Vagina (tissue), 2 donors: Measurements from ENCODE around the gene TMEM154. TPM values are rescaled to one million over a fixed set of nuclear protein-coding genes. Genes with fewer than 3 reads are reported as not detected.

Experiments
- DNase-seq, 2 donors: peaks; one replicate each; pipeline ENCODE4 v3.0.0-alpha.2; 2017; ENCODE audit errors: extremely low spot score in 2 of 2
- H3K27ac ChIP-seq: fragments of 200-600 bp; sonication (generic); one replicate; pipeline ENCODE4 v1.5.1; 2019
- H3K27me3 ChIP-seq: fragments of 200-600 bp; sonication (generic); one replicate; pipeline ENCODE4 v1.5.1; 2019
- H3K36me3 ChIP-seq, 2 donors: fragments of 200-600 bp; sonication (generic); one replicate each; pipeline ENCODE4 v1.5.1; 2017 to 2019
- H3K4me1 ChIP-seq: fragments of 200-600 bp; sonication (generic); one replicate; pipeline ENCODE4 v1.5.1; 2019
- H3K4me3 ChIP-seq, 2 donors: fragments of 200-600 bp; sonication (generic); 1 replicate in 1 of 2; 2 replicates in 1 of 2; pipeline ENCODE4 v1.5.1; 2016 to 2019
- H3K9me3 ChIP-seq: fragments of 200-600 bp; sonication (generic); one replicate; pipeline ENCODE4 v1.5.1; 2019
- CTCF ChIP-seq, 3 experiments: fragments of 450-650 bp in 2 of 3; fragments of 200-600 bp in 1 of 3; sonication (generic) in 1 of 3; IDR thresholded peaks; one replicate each; pipeline ENCODE4 v1.5.1; 2017 to 2019; ENCODE audit warnings: antibody characterized with exemption in 3 of 3, mild to moderate bottlenecking in 2 of 3, moderate library complexity in 2 of 3
- POLR2A ChIP-seq, 2 donors: fragments of 450-650 bp; IDR thresholded peaks; one replicate each; pipeline ENCODE4 v1.6.1; 2017; ENCODE audit warnings: antibody characterized with exemption in 2 of 2, mild to moderate bottlenecking in 2 of 2, moderate library complexity in 2 of 2
- POLR2AphosphoS5 ChIP-seq, 2 donors: sonication (generic); formaldehyde crosslinking; IDR thresholded peaks; one replicate each; pipeline ENCODE4 v1.9.0; 2017; ENCODE audit warnings: antibody characterized with exemption in 2 of 2, mild to moderate bottlenecking in 2 of 2, low read depth in 1 of 2; ENCODE audit not compliant: insufficient read depth in 1 of 2
- intact Hi-C: fragments of 100-400 bp; cut with DNase I; formaldehyde crosslinking; loops from one replicate; pipeline ENCODE4 v1.15.1; 2023
- total RNA-seq: library from RNA; depleted of rRNA; stranded (reverse); fragments of >200 nt; gene quantifications from one replicate; pipeline ENCODE4 v1.2.3, GENCODE V29; 2016

The TMEM154 gene
- total RNA-seq, 1 donor from 2014 or later, result 33.1 TPM

GRCh38 chr4:152620218-152620617 is 59.6 kb downstream of the TMEM154 start:
- Histone ChIP-seq H3K36me3 (no peaks in the 10 kb centered on the region), H3K27me3 (no peaks in the 10 kb centered on the region), H3K4me3 (no peak overlapping the region), H3K27ac (no peak overlapping the region), H3K9me3 (no peaks in the 10 kb centered on the region), H3K4me1 (no peaks in the 10 kb centered on the region)
- intact Hi-C loops, result no loop called here
- DNase-seq, result peak in 1 of 2 donors; percentile 3
- no peak for TF ChIP-seq POLR2A (IDR thresholded peaks at IDR 0.05)
- no peak for TF ChIP-seq CTCF (IDR thresholded peaks at IDR 0.05)
- TF ChIP-seq POLR2AphosphoS5 (IDR thresholded peaks at IDR 0.05; ENCODE audit: insufficient read depth in 1 of 2, low read depth in 1 of 2), result no peak

GRCh38 chr4:152619556-152619955 is 60.2 kb downstream of the TMEM154 start:
- Histone ChIP-seq H3K27me3 (no peaks in the 10 kb centered on the region), H3K4me1 (no peaks in the 10 kb centered on the region), H3K4me3 (no peak overlapping the region), H3K9me3 (no peaks in the 10 kb centered on the region), H3K36me3 (no peaks in the 10 kb centered on the region), H3K27ac (no peak overlapping the region)
- peak in 1 of 2 donors; percentile 31 for DNase-seq
- TF ChIP-seq POLR2AphosphoS5 (IDR thresholded peaks at IDR 0.05; ENCODE audit: insufficient read depth in 1 of 2, low read depth in 1 of 2), result no peak
- TF ChIP-seq CTCF (IDR thresholded peaks at IDR 0.05), result no peak
- TF ChIP-seq POLR2A (IDR thresholded peaks at IDR 0.05), result no peak
- intact Hi-C loops, result no loop called here

- Histone ChIP-seq H3K27me3 (no peaks in the 10 kb centered on the region), H3K4me1 (no peaks in the 10 kb centered on the region), H3K4me3 (no peak overlapping the region), H3K9me3 (no peaks in the 10 kb centered on the region), H3K36me3 (no peaks in the 10 kb centered on the region), H3K27ac (no peak overlapping the region)
- TF ChIP-seq POLR2A (IDR thresholded peaks at IDR 0.05), result no peak
- TF ChIP-seq CTCF (IDR thresholded peaks at IDR 0.05), result no peak
- TF ChIP-seq POLR2AphosphoS5 (IDR thresholded peaks at IDR 0.05; ENCODE audit: insufficient read depth in 1 of 2, low read depth in 1 of 2), result peak in 1 of 2 donors; percentile 26
- intact Hi-C loops, result no loop called here
- DNase-seq, result no peak
Observed at GRCh38 chr4:152618971-152619370, 60.8 kb downstream of the TMEM154 start.

GRCh38 chr4:152616804-152617203 is 63.0 kb downstream of the TMEM154 start:
- Histone ChIP-seq H3K36me3 (no peaks in the 10 kb centered on the region), H3K4me1 (no peaks in the 10 kb centered on the region), H3K9me3 (no peaks in the 10 kb centered on the region), H3K27me3 (no peaks in the 10 kb centered on the region), H3K4me3 (no peak overlapping the region), H3K27ac (no peak overlapping the region)
- TF ChIP-seq CTCF (IDR thresholded peaks at IDR 0.05), result no peak
- TF ChIP-seq POLR2AphosphoS5 (IDR thresholded peaks at IDR 0.05; ENCODE audit: insufficient read depth in 1 of 2, low read depth in 1 of 2), result no peak
- no peak for TF ChIP-seq POLR2A (IDR thresholded peaks at IDR 0.05)
- intact Hi-C loops, result no loop called here
- no peak for DNase-seq

GRCh38 chr4:152613841-152614721 is 65.7 kb downstream of the TMEM154 start:
- intact Hi-C loops, result no loop called here
- TF ChIP-seq POLR2A (IDR thresholded peaks at IDR 0.05) (no peak), POLR2AphosphoS5 (IDR thresholded peaks at IDR 0.05; ENCODE audit: insufficient read depth in 1 of 2, low read depth in 1 of 2) (no peak), CTCF (IDR thresholded peaks at IDR 0.05) (no peak)
- no peak overlapping the region for H3K4me3 ChIP-seq
- no peaks in the 10 kb centered on the region for H3K36me3 ChIP-seq
- no peak overlapping the region for H3K27ac ChIP-seq
- H3K4me1 ChIP-seq, result no peaks in the 10 kb centered on the region
- no peaks in the 10 kb centered on the region for H3K27me3 ChIP-seq
- DNase-seq, result peak in 1 of 2 donors; percentile 58
- no peaks in the 10 kb centered on the region for H3K9me3 ChIP-seq
